Activated naive CD8-positive, alpha-beta T cell (primary cell): ENCODE results near the gene USP40.

ENCODE experiments used
- H3K27ac Mint-ChIP-seq: one replicate; pipeline ENCODE4 v1.8.0; 2021; ENCODE audit warnings: mixed read lengths
- H3K27me3 Mint-ChIP-seq: one replicate; pipeline ENCODE4 v1.8.0; 2021; ENCODE audit warnings: mixed read lengths
- H3K36me3 Mint-ChIP-seq: one replicate; pipeline ENCODE4 v1.8.0; 2021; ENCODE audit warnings: mixed read lengths
- H3K4me1 Mint-ChIP-seq: one replicate; pipeline ENCODE4 v1.8.0; 2021; ENCODE audit warnings: low read depth, mixed read lengths
- H3K4me3 Mint-ChIP-seq: one replicate; pipeline ENCODE4 v1.8.0; 2021; ENCODE audit warnings: mild to moderate bottlenecking, mixed read lengths
- H3K9me3 Mint-ChIP-seq: one replicate; pipeline ENCODE4 v1.8.0; 2021; ENCODE audit warnings: low read depth, mixed read lengths

USP40 gene

GRCh38 chr2:233468047-233468740, 98.4 kb downstream of the USP40 start:
- Mint-ChIP-seq H3K4me3 (no peak overlapping the region), H3K4me1 (no peaks in the 10 kb centered on the region), H3K36me3 (peaks cover 17% of the 10 kb centered on the region), H3K27me3 (no peaks in the 10 kb centered on the region), H3K9me3 (no peaks in the 10 kb centered on the region), H3K27ac (no peak overlapping the region)

- Mint-ChIP-seq H3K36me3 (peaks cover 14% of the 10 kb centered on the region), H3K27ac (no peak overlapping the region), H3K4me3 (no peak overlapping the region)
Observed at GRCh38 chr2:233466991-233467603, 99.5 kb downstream of the USP40 start.

GRCh38 chr2:233464531-233465240, 101.9 kb downstream of the USP40 start:
- Mint-ChIP-seq H3K27ac (no peak overlapping the region), H3K4me3 (no peak overlapping the region), H3K9me3 (no peaks in the 10 kb centered on the region), H3K27me3 (no peaks in the 10 kb centered on the region), H3K4me1 (no peaks in the 10 kb centered on the region), H3K36me3 (peaks cover 11% of the 10 kb centered on the region)

More at GRCh38 chr2:233466991-233467603, 99.5 kb downstream of the USP40 start:
- Mint-ChIP-seq H3K9me3 (no peaks in the 10 kb centered on the region), H3K4me1 (no peaks in the 10 kb centered on the region), H3K27me3 (no peaks in the 10 kb centered on the region)

- no peak overlapping the region for H3K4me3 Mint-ChIP-seq
- peaks cover 11% of the 10 kb centered on the region for H3K36me3 Mint-ChIP-seq
- H3K27me3 Mint-ChIP-seq, result no peaks in the 10 kb centered on the region
- H3K27ac Mint-ChIP-seq, result no peak overlapping the region
- no peaks in the 10 kb centered on the region for H3K4me1 Mint-ChIP-seq
- H3K9me3 Mint-ChIP-seq, result no peaks in the 10 kb centered on the region
Observed at GRCh38 chr2:233464056-233464455, 102.5 kb downstream of the USP40 start.

- H3K4me1 Mint-ChIP-seq, result no peaks in the 10 kb centered on the region
- H3K4me3 Mint-ChIP-seq, result no peak overlapping the region
- peaks cover 11% of the 10 kb centered on the region for H3K36me3 Mint-ChIP-seq
- H3K27ac Mint-ChIP-seq, result no peak overlapping the region
- no peaks in the 10 kb centered on the region for H3K9me3 Mint-ChIP-seq
- H3K27me3 Mint-ChIP-seq, result no peaks in the 10 kb centered on the region
Observed at GRCh38 chr2:233463586-233463985, 103.0 kb downstream of the USP40 start.

GRCh38 chr2:233462826-233463470, 103.6 kb downstream of the USP40 start:
- Mint-ChIP-seq H3K9me3 (no peaks in the 10 kb centered on the region), H3K4me1 (no peaks in the 10 kb centered on the region), H3K36me3 (peaks cover 11% of the 10 kb centered on the region), H3K27me3 (no peaks in the 10 kb centered on the region), H3K27ac (no peak overlapping the region), H3K4me3 (no peak overlapping the region)

GRCh38 chr2:233462202-233462785, 104.3 kb downstream of the USP40 start:
- Mint-ChIP-seq H3K27ac (no peak overlapping the region), H3K27me3 (no peaks in the 10 kb centered on the region), H3K4me1 (no peaks in the 10 kb centered on the region), H3K36me3 (peaks cover 12% of the 10 kb centered on the region), H3K4me3 (no peak overlapping the region), H3K9me3 (no peaks in the 10 kb centered on the region)

GRCh38 chr2:233461481-233461891, 105.1 kb downstream of the USP40 start:
- Mint-ChIP-seq H3K4me1 (no peaks in the 10 kb centered on the region), H3K9me3 (no peaks in the 10 kb centered on the region), H3K36me3 (peaks cover 13% of the 10 kb centered on the region), H3K27me3 (no peaks in the 10 kb centered on the region), H3K27ac (peak overlapping the region; percentile 16), H3K4me3 (no peak overlapping the region)

GRCh38 chr2:233460726-233461441, 105.7 kb downstream of the USP40 start:
- no peak overlapping the region for H3K27ac Mint-ChIP-seq
- H3K4me1 Mint-ChIP-seq, result no peaks in the 10 kb centered on the region
- no peaks in the 10 kb centered on the region for H3K9me3 Mint-ChIP-seq
- no peaks in the 10 kb centered on the region for H3K27me3 Mint-ChIP-seq
- H3K4me3 Mint-ChIP-seq, result no peak overlapping the region
- peaks cover 8% of the 10 kb centered on the region for H3K36me3 Mint-ChIP-seq

- no peaks in the 10 kb centered on the region for H3K9me3 Mint-ChIP-seq
- H3K27ac Mint-ChIP-seq, result no peak overlapping the region
- H3K4me1 Mint-ChIP-seq, result no peaks in the 10 kb centered on the region
- no peak overlapping the region for H3K4me3 Mint-ChIP-seq
- H3K27me3 Mint-ChIP-seq, result no peaks in the 10 kb centered on the region
- H3K36me3 Mint-ChIP-seq, result peaks cover 7% of the 10 kb centered on the region
Observed at GRCh38 chr2:233459426-233459825, 107.2 kb downstream of the USP40 start.

- Mint-ChIP-seq H3K27me3 (no peaks in the 10 kb centered on the region), H3K36me3 (peaks cover 5% of the 10 kb centered on the region), H3K9me3 (no peaks in the 10 kb centered on the region), H3K27ac (no peak overlapping the region), H3K4me3 (no peak overlapping the region), H3K4me1 (no peaks in the 10 kb centered on the region)
Observed at GRCh38 chr2:233458826-233459225, 107.8 kb downstream of the USP40 start.

GRCh38 chr2:233458031-233458610, 108.5 kb downstream of the USP40 start:
- H3K36me3 Mint-ChIP-seq, result peaks cover 2% of the 10 kb centered on the region
- no peaks in the 10 kb centered on the region for H3K4me1 Mint-ChIP-seq
- H3K9me3 Mint-ChIP-seq, result no peaks in the 10 kb centered on the region
- H3K27ac Mint-ChIP-seq, result no peak overlapping the region
- H3K4me3 Mint-ChIP-seq, result no peak overlapping the region
- H3K27me3 Mint-ChIP-seq, result no peaks in the 10 kb centered on the region

- Mint-ChIP-seq H3K27me3 (no peaks in the 10 kb centered on the region), H3K4me3 (no peak overlapping the region), H3K4me1 (no peaks in the 10 kb centered on the region), H3K36me3 (peaks cover 2% of the 10 kb centered on the region), H3K27ac (no peak overlapping the region), H3K9me3 (no peaks in the 10 kb centered on the region)
Observed at GRCh38 chr2:233457356-233457755, 109.2 kb downstream of the USP40 start.

- H3K9me3 Mint-ChIP-seq, result no peaks in the 10 kb centered on the region
- H3K4me1 Mint-ChIP-seq, result no peaks in the 10 kb centered on the region
- peaks cover 2% of the 10 kb centered on the region for H3K36me3 Mint-ChIP-seq
- no peak overlapping the region for H3K27ac Mint-ChIP-seq
- no peaks in the 10 kb centered on the region for H3K27me3 Mint-ChIP-seq
- H3K4me3 Mint-ChIP-seq, result no peak overlapping the region
Observed at GRCh38 chr2:233456934-233457333, 109.6 kb downstream of the USP40 start.
